Pulmonary artery endothelial cell (primary cell): Measurements from ENCODE around the gene DCTN3. TPM values are rescaled to one million over a fixed set of nuclear protein-coding genes. Genes with fewer than 3 reads are reported as not detected.

Source experiments
- DNase-seq: peaks from one replicate; pipeline ENCODE4 v3.0.0-alpha.2; 2011; ENCODE audit warnings: low read depth, low spot score
- total RNA-seq: library from RNA; depleted of rRNA; stranded (reverse); fragments of >200 nt; gene quantifications from 2 replicates; pipeline ENCODE4 v1.2.3, GENCODE V29; 2014

The DCTN3 gene
- total RNA-seq, 1 donor from 2014 or later = 101 TPM

GRCh38 chr9:34590381-34591247, 29.7 kb downstream of the DCTN3 start:
- DNase-seq = no peak

DNA sequence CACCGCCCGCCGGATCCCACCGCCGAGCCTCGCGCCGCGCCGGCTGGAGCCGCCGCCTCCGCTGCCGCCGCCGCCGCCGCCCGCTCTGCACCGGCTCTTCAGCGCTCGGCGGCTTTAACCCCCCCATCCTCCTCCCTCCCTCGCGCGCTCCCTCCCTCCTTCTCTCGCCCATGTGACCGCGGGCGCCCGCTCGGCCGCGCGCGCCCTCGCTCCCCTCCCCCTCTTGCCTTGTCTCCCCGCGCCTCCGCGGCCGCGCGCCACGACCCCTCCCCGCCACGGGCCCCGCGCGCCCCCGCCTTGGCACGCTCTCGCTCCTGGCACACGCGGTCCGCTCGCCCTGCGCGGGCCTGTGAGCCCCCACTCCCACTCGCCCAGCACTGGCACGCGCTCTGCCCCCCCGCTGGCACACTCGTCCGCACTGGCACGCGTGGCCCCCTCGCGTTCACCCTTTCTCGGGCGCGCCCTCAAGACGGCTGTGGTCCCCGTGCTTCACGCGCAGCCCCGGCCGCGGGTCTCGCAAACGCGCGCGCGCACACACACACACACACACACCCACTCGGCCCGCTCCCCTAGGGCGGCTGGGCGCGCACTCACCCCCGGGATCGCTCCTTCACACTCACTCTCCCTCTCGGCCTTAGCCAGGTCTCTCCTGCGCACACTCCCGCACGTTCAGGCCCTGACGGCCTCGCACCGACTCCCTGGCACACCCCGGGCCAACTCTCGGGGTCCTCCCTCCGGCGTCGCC, 30.5 kb downstream of the DCTN3 start, which contains the start of gene CNTFR:
Gene CNTFR (minus strand): TSS at position 89 of the 745 bp plus-strand sequence. CDS start 20,743 bp downstream, outside the sequence.
- DNase-seq = no peak

- no peak for DNase-seq
Observed at GRCh38 chr9:34588671-34589635, 31.3 kb downstream of the DCTN3 start.

DNA sequence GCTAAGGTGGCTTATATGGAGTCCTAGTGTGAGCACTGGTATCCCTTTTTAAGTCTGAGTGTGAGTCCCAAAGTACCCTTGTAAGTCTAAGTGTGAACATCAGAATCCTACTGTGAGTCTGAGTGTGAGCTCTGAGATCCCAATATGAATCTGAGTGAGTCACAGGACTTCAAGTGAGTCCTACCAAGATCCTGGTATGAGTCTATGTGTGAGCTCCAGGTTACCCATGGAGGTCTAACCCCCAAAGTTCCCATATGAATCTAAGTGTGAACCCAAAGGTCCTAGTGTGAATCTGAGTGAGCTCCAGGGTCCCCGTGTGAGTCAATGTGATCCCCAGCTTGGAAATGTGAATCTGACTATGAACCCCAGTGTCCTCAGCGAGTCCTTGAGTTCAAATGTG, 33.0 kb downstream of the DCTN3 start:
- no peak for DNase-seq

GRCh38 chr9:34585946-34586669, 34.2 kb downstream of the DCTN3 start:
- DNase-seq = no peak

DNA sequence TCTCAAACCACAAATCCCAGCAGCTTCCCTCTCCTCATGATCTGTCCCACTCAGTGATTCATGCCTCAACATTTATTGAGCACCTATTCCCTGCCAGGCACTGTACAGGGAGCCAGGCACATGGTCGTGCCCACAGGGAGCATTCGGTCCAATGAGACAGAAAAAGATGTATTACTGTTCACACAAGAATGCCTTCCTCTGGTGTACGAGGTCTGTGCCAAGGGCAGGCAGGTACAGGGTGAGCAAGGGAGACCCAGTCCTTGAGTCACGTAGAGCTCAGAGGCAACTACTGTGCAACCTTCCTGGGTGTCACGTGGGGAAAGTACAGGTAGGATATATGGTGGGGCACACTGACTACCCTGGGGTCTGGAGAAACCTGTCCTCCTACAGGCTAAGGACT, 35.3 kb downstream of the DCTN3 start:
- no peak for DNase-seq

DNA sequence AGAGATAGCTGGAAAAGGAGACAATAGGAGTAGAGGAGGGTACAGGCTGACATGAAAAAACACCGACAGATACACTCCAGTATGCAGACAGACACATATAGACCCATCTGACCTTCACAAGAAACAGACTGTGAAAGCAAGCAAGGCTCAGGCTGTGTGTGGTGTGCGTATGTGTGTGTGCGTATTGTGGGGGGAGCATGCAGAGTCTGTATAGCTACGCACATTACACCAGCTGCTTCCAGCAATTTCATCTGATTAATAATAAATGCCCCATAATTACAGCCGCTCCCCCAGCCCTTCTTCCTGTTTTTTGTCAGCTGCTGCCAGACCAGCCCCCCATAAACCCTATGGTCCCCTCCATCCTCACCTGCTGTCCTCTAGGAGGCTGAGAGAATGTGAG, 37.5 kb downstream of the DCTN3 start:
- DNase-seq = no peak

DNA sequence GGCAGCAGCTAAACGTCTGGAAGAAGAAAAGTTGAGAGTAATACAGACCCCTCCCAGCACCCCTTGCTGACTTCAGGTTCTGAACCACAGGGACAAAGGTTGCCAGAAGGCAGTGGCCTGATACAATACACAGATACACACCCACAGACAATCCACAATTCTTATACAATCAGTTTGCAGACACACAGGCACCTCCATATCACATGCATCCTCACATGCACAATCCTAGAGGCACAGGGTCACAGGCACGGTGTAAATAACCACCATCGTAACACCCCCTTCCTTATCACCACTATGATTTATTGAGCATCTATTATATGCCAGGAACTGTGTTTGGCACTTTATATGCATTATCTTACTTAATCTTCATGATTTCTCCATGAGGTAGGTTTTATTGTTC, 39.0 kb downstream of the DCTN3 start:
- no peak for DNase-seq

- no peak for DNase-seq
Observed at GRCh38 chr9:34580358-34580757, 39.9 kb downstream of the DCTN3 start.

DNA sequence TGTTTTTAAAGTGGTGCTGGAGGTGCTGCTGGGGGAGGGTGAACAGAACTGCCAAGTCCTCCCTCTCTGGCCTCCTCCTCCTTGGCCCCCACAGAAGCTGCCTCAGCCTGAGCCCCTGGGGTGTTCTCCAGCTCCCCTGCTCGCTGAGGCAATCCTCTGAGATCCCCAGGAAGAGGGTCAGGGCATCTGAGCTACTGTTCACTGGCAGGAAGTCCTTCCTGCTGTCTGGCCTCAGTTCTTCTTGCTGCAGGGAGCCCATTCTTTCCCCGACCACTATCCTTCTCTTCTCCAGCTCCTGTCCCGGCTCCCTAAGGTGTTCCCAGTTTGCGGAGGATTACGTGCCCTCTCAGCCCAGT, 40.5 kb downstream of the DCTN3 start:
- DNase-seq = no peak

- no peak for DNase-seq
Observed at GRCh38 chr9:34579104-34579807, 41.0 kb downstream of the DCTN3 start.

DNA sequence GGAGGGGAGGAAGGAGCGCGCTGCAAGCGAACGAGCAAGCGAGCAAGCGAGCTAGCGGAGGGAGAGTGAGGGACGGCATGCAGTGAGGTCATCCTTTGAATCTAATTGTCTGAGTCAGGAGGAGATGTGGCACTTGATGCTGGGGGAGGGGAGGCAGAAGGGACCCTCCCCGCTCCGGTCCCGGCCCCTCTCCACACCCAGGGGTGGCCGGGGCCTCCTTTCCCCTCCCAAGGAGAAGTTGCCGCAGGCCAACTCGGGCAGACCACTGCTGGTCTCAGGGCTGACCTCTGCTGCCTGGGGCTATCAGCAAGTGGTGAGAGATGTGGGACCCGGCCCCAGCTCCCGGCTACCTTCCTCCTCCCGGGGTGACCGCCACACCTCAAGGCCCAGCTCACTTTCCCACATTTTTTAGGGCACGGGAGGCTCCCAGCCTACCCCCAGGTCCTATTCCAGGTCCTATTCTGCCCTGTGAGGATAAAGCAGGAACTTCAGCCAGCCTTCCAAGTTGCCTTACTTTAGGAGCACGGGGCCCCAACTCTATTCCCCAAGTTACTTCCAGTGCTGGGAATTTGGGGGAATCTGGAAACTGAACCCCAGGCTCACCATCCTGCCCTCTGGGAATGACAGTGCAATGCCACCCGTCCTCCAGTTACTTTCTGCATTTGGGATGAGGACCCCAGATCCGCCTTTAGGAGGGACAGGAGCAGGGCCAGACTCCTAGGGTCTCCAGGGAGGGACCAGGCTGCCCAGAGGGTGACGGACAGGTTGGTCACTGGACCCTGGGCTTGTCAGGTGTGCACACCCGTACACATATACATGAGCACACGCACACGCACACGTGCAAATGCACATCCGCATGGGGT, 41.8 kb downstream of the DCTN3 start:
- no peak for DNase-seq

DNA sequence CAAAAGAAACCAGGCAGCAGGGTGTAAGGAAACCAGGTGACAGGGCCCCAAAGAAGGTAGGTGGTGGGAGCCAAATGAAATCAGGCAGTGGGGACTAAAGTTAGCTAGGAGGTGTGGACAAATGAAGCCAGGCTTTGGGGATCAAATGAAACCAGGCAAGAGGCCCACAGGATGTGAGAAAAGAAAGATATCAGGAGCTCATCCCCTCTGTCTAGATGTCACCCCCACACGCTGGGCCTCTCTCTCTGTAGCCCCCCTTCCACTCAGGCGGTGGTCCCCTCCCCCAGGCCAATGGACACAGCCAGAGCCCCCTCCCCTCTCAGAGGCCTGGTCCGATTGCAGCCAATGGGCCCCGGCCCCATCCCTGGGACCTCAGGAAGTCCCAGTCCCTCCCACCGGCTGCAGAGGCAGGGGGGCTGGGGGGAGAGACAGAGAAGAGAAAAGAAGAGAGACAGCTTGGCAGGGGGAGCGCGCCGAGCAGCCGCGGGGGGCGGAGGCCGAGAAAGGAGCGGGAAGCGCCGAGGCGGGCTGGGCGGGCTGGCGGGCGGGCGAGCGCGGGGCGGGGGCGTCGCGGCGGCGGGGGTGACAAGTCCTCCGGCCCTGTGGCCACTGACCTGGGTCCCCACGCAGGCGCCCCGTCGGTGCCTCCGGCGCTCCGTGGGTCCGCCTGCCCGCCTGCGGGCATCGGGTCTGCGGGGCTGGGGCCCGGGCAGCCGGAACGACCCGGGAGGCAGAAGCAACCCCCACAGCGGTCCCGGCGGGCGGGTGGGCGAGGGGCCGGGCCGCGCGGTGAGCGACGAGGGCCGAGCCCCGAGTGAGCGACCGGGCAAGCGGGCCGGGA, 42.7 kb downstream of the DCTN3 start:
- DNase-seq = no peak

DNA sequence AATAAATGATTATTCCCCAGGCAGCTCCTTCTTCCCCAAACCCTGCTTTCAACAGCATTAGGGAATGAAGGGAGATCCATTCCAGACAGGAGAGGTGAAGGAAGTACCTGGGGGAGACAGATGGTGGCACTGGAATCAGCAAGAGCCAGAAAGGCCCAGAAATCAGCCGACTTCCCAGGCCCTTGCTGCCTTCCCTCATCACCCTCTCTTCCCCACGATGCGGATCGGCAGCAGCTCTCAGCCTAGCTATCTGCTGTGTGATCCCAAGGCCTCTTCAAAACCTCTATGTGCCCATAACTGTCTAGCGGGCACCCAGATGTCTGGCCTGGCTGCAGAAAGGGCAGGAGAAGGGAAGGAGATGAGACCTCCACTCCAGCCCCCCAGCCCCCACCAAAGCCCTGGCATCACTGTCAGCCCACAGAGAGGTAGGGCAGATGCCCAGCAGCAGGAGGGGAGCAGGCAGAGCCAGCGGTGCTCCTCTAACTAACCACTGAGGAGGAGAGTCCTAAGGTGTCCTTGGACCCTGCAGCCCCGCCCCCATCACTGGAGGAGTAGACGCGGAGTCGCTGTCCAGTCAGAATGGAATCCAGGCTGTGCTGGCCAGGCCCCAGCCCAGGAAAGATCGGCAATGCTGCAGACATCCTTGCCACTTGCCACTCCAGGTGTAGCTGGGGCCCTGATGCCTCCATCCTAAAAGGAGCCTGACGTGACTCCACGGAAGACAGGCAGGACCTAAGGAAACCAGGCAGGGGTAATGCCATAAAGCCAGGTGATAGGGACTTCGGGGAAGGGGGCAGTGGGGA, 43.5 kb downstream of the DCTN3 start:
- no peak for DNase-seq

GRCh38 chr9:34575862-34576596, 44.3 kb downstream of the DCTN3 start:
- DNase-seq = no peak

- DNase-seq = no peak
Observed at GRCh38 chr9:34575241-34575640, 45.1 kb downstream of the DCTN3 start.

DNA sequence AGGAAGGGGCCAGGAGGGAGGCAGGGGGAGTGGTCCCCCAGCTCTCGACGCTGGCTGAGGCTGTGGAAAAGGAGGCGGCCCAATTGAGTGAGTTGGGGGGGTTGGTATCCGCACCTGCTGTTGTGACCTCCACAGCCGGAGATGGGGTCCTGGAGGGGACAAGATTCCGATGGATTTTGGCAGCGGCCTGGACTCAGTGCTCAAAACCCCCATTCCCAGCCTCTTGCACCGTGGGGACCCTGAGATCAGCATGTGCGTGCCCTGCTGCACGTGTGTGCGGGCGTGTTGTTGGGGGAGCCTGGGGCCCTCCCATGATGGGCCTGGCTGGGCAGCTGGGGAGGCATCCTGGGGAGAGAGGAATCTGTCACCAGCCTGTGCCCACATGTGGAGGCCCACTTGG, 45.7 kb downstream of the DCTN3 start:
- no peak for DNase-seq
